ENCODE results near the gene RGS11.

The RGS11 gene

GRCh38 chr16:275786-276232, at the start of gene RGS11:
Gene RGS11 (minus strand): TSS chr16:275944. CDS start chr16:275911, 33 bp downstream.
- no peak for DNase-seq

DNA sequence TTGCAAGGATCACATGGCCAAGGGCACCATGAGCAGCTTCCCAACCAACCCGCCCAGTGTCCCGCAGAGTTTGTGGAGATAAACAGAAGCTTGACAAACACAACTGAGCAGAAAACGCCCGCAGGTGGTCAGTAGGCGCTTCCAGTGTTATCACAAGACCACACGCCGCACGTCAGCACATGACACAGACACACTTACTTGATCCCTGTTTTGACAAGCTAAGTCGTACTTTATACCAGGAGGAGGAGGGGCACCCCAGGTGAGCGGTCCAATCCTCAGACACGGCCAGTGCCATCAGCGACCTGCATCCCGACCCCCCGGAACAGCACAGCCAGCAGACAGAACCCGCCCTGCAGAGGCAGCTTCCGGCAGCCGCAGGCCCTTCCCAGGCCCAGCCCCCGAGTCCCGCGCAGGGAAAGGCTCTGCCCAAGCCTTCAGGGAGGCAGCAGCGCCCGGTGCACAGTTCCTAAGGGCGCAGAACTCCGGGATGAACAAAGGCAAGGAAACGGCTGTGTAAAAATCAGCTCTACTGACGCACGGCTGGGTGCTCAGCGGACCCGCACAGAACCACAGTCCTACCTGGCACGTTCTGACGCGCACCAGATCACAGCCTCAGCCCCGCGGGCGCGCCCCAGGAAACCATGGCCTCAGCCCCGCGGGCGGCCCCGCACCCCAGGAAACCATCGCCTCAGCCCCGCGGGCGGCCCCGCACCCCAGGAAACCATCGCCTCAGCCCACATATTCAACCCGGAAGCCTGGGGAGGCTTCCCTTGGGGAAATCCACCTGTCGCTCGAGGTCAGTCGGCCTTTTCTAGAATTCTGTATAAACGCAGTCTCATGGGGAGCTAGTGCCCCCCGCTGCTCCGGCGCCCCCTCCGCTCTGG, 48.9 kb upstream of the RGS11 start:
- peak in 1 of 2 experiments; percentile 51 for DNase-seq

DNA sequence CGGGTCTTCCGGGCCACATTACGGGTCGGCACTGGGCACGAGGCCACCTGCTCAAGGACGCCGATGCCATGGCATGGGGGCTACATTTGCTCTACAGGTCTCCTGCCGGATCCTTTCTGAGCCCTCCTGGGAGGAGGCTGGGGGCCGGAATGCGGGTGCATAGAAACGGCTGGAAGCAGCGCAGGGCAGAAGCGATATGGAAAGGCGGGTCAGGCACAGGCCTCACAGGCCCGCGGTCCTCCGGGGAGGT, 48.4 kb upstream of the RGS11 start:
- DNase-seq = no peak

GRCh38 chr16:322476-323143, 46.9 kb upstream of the RGS11 start:
- no peak for DNase-seq

GRCh38 chr16:321532-321931, 45.8 kb upstream of the RGS11 start:
- no peak for DNase-seq

DNA sequence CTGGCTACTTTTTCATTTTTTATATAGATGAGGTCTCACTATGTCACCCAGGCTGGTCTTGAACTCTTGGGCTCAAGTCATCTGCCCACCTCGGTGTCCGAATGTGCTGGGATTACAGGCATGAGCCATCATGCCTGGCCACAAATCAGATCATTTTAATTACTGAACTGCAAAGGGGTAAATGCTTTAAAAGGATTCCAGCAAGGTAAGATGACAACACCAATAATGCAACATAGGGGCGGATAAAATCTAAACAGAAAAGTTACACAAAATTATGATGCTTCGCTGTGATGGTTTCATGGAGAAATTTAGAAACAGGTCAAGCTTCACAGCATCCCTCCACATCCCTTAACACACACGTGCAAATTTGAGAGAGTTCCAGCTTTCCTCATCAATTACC, 44.5 kb upstream of the RGS11 start:
- no peak for DNase-seq

GRCh38 chr16:318628-319027, 42.9 kb upstream of the RGS11 start:
- DNase-seq = no peak

DNA sequence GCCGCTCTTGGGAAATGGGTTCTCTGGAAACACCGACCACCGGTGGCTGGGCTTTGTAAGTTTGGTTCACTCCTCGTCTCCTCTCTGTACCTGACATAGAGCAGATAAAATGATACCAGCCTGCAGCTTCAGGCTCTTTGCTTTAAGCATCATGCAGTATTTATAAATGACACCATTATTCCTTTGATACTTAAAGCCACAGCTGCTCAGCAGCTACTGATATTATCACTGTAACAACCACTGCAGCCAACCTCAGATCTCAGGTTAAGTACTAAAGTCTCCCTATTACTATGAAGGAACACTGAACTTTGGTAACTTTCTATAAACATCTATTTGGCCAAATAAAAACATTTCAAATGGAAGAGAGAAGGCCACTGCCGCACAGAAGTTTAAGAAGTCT, 41.8 kb upstream of the RGS11 start:
- DNase-seq = no peak

- no peak for DNase-seq
Measured at GRCh38 chr16:316741-317464, 41.2 kb upstream of the RGS11 start.

DNA sequence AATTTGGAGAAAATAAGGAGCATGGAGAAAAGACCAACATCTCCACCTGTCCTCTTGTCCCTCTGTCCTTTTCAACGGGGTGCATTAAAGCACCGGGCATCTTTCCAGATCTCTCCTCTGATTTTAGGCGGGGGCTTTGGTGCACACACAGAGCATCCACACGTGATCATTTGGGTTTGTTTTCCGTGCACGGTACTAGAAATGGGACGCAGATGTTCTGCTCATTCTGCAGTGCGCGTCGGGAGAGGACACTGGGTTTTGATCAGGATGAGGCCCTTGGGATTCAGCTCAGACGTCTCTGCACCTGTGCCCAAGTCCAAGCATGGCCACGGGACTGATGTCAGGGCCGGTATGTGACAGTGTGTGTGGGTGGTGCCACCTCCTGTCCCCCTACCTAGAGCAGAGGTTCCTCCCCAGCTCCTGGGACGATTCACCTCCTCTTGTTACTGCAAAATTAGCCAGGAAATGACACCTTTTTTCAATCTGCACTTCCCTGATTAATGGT, 39.1 kb upstream of the RGS11 start:
- DNase-seq = no peak

DNA sequence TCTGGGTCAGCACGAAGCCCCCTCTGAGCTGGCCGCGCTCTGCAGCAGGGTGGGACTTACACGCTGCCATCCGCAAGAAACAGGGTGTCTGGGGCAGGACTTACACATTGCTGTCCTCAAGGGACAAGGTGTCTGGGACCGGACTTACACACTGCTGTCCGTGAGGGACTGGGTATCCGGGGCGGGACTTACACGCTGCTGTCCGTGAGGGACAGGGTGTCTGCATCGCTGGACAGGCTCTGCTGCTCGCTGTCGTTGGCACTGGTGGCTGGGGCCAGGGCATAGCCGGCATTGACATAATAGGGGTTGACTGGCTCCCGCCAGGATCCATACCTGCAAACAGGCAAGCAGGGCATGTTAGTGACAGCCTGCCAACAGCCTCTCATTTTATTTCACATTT, 38.6 kb upstream of the RGS11 start:
- no peak for DNase-seq

DNA sequence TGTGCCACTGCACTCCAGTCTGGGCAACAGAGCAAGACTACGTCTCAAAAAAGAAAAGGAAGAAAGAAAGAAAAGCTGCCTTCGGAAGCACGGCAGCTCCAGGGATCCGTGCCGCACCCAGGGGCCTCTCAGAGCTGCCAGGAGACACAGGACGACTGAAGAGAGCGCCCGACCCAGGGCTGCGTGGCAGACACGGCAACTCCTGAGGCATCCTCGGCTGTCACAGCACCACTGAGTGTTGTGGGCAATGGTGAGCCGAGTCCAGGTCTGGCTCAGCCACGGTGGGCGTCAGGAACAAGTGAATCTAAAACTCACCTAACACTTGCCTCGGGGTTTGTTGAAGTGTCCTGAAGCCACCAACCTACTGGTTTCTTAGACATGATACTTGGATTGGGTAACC, 36.0 kb upstream of the RGS11 start:
- DNase-seq = no peak

- DNase-seq = no peak
Measured at GRCh38 chr16:309476-309875, 33.7 kb upstream of the RGS11 start.

DNA sequence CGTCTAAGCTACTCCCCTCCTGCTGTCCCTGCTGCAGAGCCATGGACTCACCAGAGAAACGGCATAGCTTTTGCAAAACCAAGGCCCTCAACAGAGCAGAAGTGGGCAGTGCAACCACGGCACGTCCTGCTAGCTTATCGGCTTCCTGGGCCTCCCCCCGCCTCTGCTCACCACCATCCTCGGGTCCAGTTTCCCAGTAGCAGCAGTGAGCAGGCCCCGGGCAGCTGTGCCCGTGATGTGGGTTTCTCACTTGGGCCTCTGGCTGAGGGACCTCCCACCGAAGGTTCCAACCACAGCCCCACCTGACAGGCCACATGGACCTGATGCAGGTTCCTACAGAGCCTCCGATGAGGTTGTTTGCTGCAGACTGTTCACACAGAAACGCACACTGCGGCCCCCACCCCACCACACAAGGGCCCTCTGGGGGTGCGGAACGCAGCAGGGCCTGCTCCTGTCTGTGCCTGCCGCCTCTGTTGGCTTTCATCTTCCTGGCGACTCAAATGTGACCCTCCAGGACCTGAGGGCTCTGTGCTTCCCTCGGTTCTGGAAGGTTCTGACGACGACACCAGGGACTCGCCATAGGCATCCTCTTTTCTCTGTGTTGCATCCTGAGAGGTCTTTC, 32.1 kb upstream of the RGS11 start:
- no peak for DNase-seq

DNA sequence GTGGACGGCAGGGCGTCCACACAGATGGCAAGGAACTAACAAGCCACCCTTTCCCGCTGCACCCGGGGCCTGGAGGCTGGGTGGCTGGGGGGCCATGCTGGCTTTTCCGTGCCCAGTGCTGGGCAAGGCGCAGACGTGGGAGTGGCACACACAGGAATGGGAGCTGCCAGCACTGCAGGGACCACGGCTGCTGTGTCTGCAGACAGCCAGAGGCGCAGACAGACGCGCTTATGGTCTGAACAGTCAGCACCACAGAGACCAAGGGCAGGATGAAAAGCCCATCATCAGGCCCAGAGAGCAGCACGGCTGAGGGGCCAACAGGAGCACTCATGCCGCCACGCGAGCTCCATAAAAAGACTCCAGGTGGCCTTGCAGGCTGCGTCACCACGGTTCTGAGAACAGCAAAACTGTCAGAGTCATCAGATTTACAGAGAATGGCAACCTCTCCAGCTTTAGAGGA, 31.2 kb upstream of the RGS11 start:
- DNase-seq = no peak

DNA sequence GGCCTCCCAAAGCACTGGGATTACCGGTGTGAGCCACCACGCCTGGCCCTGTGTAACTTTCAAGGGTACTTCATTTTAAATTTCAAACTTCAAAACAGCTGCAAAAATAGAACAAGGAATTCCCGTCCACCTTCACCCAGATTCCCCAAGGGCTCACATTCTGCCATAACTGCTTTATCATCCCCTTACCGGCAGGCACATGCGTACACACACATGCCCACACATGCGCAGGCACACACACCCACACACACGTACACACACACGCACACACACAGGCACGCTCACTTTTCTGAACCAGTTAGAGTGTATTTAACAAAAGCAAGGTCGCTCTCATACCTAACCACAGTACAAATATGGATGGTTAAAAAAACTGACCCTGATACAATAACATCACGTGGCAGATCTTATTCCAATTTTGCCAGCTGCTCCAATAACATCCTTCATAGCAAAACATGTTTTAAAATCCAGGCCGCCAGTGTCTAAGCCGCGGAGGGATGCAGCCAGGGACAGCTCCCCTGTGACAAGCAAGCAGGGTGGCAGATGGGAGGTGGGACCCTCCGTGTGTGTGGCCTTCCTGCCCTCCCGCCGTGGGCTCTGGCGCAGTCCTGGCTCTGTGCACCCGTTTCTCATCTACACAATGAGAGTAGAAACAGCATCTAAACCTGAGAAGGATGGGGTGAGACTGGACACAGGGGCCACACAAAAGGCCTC, 30.3 kb upstream of the RGS11 start:
- no peak for DNase-seq

GRCh38 chr16:303760-304505, 28.2 kb upstream of the RGS11 start:
- DNase-seq = no peak

- DNase-seq = no peak
Measured at GRCh38 chr16:301950-302349, 26.2 kb upstream of the RGS11 start.

DNA sequence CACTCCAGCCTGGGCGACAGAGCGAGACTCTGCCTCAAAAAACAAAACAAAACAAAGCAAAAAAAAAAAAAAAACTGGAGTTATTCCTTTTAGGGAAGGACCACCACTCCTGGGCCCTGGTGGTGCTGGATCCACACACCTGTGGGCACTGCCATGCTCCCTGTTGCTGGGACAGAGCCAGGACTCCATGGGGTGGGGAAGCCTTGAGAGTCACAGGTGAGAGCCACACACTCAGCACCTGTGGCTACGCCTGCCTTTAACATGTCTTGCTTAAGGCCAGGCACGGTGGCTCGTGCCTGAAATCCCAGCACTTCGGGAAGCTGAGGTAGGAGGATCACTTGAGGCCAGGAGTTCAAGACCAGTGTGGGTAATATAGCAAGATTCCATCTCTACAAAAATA, 25.5 kb upstream of the RGS11 start:
- DNase-seq = no peak

- no peak for DNase-seq
Measured at GRCh38 chr16:297832-298231, 22.1 kb upstream of the RGS11 start.

DNA sequence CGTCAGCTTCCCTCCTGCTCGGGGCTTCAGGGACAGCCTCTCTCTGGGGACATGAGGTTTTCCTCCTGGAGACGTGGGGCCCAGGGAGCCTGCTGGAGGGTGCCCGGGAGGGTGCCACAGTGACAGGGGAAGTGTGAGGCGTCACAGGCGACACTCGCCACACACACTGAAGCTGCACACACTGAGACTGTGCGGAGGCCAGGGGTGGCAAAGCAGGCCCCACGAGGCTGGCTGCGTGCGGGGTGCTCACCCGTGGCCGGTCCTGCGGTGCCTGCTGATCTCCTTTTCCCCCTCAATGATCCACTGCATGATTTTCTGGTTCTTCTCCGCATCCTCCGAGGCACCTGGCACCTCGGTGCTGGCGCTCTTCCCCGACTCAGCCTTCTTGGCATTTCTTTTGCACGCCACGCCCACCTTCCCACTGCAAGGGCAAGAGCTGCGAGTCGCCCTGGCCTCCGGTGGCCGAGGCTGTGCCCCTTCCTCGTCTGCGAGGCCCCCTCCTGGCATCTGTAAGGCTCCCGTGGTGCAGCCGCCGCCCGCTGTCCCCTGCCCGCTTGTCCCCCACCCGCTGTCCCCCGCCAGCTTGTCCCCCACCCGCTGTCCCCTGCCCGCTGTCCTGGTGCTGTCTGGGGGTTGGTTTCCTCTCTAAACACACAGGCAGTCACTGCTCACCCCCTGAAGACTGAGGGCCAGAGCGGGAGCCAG, 21.2 kb upstream of the RGS11 start:
- no peak for DNase-seq

Measured in NCI-H526 (cell line).